Measurements from ENCODE around the gene MCF2L. TPM values are rescaled to one million over a fixed set of nuclear protein-coding genes. Genes with fewer than 3 reads are reported as not detected.

MCF2L gene
- polyA plus RNA-seq, 2 of the 4 experiments (the other 2 are of a cell fraction): 0.36 to 0.92 TPM

GRCh38 chr13:113080901-113081521 is 112.0 kb downstream of the MCF2L start:
- FAIRE-seq (no peak), DNase-seq (ENCODE audit: low read depth in 1 of 2, low spot score in 1 of 2) (no peak), ATAC-seq (no peak)
- H3K4me1 ChIP-seq: 0 out of 3 replicates have a peak, but pooled peaks cover 3% of the 10 kb centered on the region
- no peak overlapping the region for H3K4me2 ChIP-seq
- H3K4me3 ChIP-seq: no peak overlapping the region
- ChIA-PET POLR2A (no interaction called here), CTCF (no interaction called here)
- TF ChIP-seq CBX8 (IDR thresholded peaks at IDR 0.05): no peak
- H3K27ac ChIP-seq: no peak overlapping the region
- H3K9me3 ChIP-seq: no peaks in the 10 kb centered on the region
- WGBS (ENCODE audit: missing lambda C conversion rate): 54% methylated on average over 11 of the region's 25 CpGs

GRCh38 chr13:113082198-113083021 is 113.4 kb downstream of the MCF2L start:
- ATAC-seq (no peak), FAIRE-seq (no peak), DNase-seq (ENCODE audit: low read depth in 1 of 2, low spot score in 1 of 2) (no peak)
- 56% methylated on average over 14 of the region's 26 CpGs for WGBS (ENCODE audit: missing lambda C conversion rate)
- Histone ChIP-seq H3K9me3 (no peaks in the 10 kb centered on the region), H3K27ac (no peak overlapping the region), H3K4me1 (0 out of 3 replicates have a peak, but pooled peaks cover 3% of the 10 kb centered on the region), H3K4me2 (no peak overlapping the region), H3K4me3 (no peak overlapping the region)
- ChIA-PET POLR2A (no interaction called here), CTCF (no interaction called here)
- TF ChIP-seq ATOH8 (CRISPR knock-in tag; IDR thresholded peaks at IDR 0.05; ENCODE audit: low read depth) (no peak), POLR2AphosphoS2 (conservative IDR thresholded peaks at IDR 0.05; ENCODE audit: low read length) (no peak), RNF2 (IDR thresholded peaks at IDR 0.05; ENCODE audit: borderline replicate concordance, low read depth) (no peak), FOXS1 (CRISPR knock-in tag; IDR thresholded peaks at IDR 0.05) (no peak), HEYL (CRISPR knock-in tag; IDR thresholded peaks at IDR 0.05) (no peak), EHF (CRISPR knock-in tag; IDR thresholded peaks at IDR 0.05) (no peak), HOXB5 (CRISPR knock-in tag; IDR thresholded peaks at IDR 0.05) (no peak), EHMT2 (IDR thresholded peaks at IDR 0.05; ENCODE audit: low read depth) (no peak), EP300 (IDR thresholded peaks at IDR 0.05) (no peak), JUN (IDR thresholded peaks at IDR 0.05) (no peak), MYC (IDR thresholded peaks at IDR 0.05; ENCODE audit: borderline replicate concordance, low read length) (no peak), USF2 (IDR thresholded peaks at IDR 0.05) (no peak), NR3C1 (IDR thresholded peaks at IDR 0.05) (no peak), FOSL2 (IDR thresholded peaks at IDR 0.05) (no peak), FOSL2 (CRISPR knock-in tag; IDR thresholded peaks at IDR 0.05) (no peak)
- TF ChIP-seq, protein P1, sequence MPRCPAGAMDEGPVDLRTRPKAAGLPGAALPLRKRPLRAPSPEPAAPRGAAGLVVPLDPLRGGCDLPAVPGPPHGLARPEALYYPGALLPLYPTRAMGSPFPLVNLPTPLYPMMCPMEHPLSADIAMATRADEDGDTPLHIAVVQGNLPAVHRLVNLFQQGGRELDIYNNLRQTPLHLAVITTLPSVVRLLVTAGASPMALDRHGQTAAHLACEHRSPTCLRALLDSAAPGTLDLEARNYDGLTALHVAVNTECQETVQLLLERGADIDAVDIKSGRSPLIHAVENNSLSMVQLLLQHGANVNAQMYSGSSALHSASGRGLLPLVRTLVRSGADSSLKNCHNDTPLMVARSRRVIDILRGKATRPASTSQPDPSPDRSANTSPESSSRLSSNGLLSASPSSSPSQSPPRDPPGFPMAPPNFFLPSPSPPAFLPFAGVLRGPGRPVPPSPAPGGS (IDR thresholded peaks at IDR 0.05): no peak
- TF ChIP-seq, protein P2, sequence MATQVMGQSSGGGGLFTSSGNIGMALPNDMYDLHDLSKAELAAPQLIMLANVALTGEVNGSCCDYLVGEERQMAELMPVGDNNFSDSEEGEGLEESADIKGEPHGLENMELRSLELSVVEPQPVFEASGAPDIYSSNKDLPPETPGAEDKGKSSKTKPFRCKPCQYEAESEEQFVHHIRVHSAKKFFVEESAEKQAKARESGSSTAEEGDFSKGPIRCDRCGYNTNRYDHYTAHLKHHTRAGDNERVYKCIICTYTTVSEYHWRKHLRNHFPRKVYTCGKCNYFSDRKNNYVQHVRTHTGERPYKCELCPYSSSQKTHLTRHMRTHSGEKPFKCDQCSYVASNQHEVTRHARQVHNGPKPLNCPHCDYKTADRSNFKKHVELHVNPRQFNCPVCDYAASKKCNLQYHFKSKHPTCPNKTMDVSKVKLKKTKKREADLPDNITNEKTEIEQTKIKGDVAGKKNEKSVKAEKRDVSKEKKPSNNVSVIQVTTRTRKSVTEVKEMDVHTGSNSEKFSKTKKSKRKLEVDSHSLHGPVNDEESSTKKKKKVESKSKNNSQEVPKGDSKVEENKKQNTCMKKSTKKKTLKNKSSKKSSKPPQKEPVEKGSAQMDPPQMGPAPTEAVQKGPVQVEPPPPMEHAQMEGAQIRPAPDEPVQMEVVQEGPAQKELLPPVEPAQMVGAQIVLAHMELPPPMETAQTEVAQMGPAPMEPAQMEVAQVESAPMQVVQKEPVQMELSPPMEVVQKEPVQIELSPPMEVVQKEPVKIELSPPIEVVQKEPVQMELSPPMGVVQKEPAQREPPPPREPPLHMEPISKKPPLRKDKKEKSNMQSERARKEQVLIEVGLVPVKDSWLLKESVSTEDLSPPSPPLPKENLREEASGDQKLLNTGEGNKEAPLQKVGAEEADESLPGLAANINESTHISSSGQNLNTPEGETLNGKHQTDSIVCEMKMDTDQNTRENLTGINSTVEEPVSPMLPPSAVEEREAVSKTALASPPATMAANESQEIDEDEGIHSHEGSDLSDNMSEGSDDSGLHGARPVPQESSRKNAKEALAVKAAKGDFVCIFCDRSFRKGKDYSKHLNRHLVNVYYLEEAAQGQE (IDR thresholded peaks at IDR 0.05): no peak
- TF ChIP-seq, protein P3, sequence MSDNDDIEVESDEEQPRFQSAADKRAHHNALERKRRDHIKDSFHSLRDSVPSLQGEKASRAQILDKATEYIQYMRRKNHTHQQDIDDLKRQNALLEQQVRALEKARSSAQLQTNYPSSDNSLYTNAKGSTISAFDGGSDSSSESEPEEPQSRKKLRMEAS (IDR thresholded peaks at IDR 0.05): no peak

Data from A549 (cell line).